ENCODE measurements around the gene EPHA8.

Gene EPHA8

DNA sequence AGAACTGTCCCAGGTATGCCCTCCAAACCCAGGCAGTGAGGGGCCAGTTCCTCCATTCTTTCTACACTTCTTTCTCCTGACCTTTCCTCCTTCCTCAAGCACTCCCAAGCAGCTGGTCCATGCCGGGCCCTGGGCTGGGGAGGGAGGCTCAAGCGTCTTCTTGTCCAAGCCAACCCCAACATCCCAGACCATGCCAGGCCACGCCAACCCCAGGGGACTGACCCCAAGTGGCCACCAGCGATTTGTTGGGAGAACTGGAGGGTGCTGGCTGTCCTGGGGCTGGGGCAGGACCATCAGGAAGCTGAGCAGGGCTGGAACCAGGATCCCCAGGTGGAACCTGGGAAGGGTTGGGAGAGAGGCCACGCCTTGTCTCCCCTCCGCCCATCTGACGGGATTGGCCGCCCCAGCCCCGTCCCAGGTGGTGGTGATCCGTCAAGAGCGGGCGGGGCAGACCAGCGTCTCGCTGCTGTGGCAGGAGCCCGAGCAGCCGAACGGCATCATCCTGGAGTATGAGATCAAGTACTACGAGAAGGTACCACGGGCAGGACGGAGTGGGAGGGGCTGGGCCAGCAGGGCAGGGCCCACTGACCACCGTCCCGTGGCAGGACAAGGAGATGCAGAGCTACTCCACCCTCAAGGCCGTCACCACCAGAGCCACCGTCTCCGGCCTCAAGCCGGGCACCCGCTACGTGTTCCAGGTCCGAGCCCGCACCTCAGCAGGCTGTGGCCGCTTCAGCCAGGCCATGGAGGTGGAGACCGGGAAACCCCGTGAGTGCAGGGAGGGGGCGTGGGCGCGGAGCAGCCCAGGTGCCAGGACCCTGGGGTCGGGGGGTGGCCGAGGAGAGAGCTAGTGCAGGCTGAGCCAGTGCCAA lies 29.9 kb downstream of the EPHA8 start:
- no peak for DNase-seq (ENCODE audit: low spot score)

DNA sequence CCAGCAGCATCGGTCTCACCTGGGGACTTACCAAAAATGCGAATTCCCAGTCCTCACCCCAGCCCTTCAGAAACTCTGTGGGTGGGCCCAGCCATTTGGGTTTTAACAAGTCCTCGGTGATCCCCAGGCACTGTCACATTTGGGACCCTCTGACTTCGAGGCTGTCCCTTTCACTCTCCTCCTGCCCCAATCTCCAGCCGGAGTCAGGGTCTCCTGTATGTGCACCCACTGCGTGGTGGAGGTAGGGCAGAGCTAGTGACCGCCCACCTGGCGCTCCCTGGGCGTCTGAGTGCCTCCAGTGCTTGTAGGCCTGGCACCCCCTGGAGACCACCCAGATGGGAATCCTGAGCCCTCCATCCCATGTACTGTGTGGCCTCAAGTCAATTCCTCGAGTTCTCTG lies 31.1 kb downstream of the EPHA8 start:
- no peak for DNase-seq (ENCODE audit: low spot score)

DNA sequence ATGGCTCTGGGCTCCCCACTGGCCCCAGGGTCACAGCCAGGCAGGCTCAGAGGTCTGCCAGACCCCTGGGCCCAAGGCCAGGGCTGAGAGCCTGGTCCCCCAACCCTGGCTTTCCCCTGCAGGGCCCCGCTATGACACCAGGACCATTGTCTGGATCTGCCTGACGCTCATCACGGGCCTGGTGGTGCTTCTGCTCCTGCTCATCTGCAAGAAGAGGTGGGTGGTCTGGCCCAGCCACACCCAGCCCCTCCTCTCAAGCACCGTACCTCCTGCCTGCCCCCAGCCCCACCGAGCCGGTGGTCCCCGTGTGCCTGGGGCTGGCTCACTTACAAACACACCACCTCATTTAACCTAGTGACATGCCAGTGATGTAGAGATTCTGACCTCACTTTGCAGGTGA lies 31.8 kb downstream of the EPHA8 start:
- no peak for DNase-seq (ENCODE audit: low spot score)

GRCh38 chr1:22597301-22597965 lies 34.1 kb downstream of the EPHA8 start:
- DNase-seq (ENCODE audit: low spot score), result no peak

DNA sequence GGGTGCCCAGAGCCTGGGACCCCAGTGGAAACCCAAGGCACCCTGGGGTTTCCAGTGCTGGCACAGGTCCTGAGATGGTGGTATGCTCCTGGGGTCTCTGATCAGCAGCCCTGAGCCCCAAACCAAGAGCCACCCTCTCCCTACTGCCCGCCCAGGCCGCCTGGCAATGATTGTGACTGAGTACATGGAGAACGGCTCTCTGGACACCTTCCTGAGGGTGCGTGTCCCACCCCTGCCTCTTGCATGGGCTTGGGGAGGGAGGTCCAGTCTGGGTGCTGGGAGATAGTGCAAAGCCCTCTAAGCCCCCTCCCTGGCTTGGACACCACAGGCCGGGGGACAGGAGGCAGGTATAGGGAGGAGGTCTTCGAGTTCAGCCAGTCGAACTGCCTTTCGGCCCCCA lies 34.7 kb downstream of the EPHA8 start:
- no peak for DNase-seq (ENCODE audit: low spot score)

DNA sequence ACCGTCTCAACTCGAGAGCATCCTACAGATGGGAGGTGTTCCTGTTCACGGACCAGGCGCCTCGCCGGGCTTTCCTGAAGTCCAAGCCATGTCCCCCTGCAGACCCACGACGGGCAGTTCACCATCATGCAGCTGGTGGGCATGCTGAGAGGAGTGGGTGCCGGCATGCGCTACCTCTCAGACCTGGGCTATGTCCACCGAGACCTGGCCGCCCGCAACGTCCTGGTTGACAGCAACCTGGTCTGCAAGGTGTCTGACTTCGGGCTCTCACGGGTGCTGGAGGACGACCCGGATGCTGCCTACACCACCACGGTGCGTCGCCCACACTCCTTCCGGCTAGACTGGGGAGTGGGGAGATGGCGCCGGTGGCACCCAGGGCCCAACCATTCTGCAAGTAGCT lies 35.4 kb downstream of the EPHA8 start:
- no peak for DNase-seq (ENCODE audit: low spot score)

- no peak for DNase-seq (ENCODE audit: low spot score)
Observed at GRCh38 chr1:22600071-22600816, 37.0 kb downstream of the EPHA8 start.

GRCh38 chr1:22600817-22601605 lies 37.7 kb downstream of the EPHA8 start:
- DNase-seq (ENCODE audit: low spot score), result no peak

DNA sequence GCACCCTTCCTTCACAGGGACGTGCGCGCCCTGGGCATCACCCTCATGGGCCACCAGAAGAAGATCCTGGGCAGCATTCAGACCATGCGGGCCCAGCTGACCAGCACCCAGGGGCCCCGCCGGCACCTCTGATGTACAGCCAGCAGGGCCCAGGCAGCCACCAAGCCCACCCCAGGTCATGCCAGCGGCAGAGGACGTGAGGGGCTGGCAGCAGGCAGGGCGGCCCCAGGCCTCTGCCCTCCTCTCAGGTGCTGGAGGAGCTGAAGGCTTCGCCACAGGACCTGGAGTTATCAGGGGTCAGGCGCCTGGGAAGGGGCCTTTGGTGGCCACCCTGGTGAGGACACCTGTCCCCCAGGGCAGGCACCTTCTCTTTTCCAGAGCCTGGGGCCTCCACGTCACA lies 38.3 kb downstream of the EPHA8 start:
- no peak for DNase-seq (ENCODE audit: low spot score)

DNA sequence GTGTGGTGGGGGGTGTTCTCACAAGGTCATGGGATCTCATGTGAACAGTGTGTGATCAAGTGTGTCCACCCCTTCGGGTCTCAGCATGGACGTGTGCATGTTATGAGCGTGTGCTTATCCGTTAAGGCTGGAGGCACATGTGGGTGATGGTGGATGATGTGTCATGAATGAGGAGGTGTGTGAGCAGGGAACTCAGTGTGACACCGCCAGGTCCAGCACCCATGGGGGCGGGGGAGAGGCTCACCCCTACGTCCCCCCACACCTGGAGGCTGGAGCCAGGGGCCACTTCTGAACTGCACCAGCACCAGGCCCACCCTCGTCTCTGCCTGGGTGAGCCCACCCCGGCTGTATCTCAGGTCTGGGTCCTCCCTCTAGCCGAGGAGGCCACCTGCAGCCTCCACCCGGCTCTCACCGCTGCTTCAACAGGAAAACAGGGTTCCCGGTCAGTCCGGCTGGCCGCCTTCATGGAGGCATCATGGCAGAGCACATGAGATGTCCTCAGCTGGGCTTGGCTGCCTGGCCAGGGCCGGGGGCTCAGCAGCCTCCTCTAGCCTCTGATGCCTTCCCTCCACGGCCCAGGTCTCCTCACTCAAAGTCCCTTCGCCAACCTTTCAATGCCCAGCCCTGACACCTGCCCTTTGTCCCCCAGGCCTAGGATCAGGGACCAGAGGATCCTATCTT lies 38.9 kb downstream of the EPHA8 start:
- DNase-seq (ENCODE audit: low spot score), result no peak

GRCh38 chr1:22606161-22606560 lies 42.9 kb downstream of the EPHA8 start:
- no peak for DNase-seq (ENCODE audit: low spot score)

GRCh38 chr1:22607154-22607553 lies 43.9 kb downstream of the EPHA8 start:
- DNase-seq (ENCODE audit: low spot score), result no peak

DNA sequence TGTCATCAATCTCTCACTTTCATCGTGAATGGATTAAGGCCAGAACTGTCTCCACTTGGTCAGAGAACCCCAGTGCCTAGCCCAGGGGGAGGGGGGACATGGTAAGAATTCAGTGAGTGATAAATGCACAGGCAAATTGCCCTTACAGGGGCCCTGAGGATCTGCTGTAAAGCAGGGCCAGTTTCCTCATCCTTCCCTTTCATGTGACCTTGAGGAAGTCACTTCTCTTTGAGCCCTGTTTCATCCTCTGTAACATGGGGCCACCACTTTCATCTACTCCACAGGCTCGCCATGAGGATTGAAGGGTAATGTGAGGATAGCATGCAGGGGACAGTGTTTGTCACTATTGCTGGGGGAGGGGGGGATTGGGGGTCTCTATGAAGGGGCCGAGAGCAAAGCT lies 45.1 kb downstream of the EPHA8 start:
- no peak for DNase-seq (ENCODE audit: low spot score)

DNA sequence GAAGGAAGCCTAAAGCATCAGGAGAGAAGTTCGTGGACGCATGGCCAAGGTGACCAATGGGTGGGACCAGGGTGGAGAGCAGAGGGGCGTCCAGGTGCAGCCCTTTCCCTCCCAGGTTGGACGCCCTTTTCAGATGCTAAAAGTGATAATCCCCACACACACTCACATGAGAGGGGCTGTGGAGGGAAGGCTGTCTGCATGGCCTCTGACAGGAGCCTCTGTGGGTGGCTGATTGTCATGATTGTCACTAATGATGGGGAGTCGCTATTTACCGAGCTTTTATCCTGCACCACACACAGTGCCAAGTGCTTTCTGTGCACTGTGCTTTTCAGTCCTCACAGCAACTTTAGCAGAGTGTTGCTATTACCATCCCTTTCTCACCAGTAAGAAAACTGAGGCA lies 46.0 kb downstream of the EPHA8 start:
- DNase-seq (ENCODE audit: low spot score), result no peak

DNA sequence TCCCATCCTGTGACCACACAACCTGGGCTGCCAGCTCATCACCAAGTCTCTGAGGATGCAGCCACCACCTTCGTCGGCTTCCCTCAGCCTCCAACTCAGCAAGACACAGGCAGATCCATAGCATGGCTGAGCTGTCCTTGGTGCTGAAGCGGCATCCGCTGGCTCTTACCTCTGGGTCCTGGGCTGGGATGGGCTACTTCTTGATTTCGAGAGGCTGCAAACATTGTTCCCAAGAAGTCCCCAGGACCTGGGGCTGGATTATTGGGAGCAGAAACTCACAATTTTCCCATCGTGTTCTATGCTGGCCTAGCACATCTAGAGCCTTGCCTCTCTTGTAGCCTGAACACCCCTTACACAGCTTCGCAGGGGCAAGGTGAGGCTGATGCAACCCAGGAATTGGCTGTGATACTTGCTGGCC lies 48.2 kb downstream of the EPHA8 start:
- peak; percentile 21 for DNase-seq (ENCODE audit: low spot score)

DNA sequence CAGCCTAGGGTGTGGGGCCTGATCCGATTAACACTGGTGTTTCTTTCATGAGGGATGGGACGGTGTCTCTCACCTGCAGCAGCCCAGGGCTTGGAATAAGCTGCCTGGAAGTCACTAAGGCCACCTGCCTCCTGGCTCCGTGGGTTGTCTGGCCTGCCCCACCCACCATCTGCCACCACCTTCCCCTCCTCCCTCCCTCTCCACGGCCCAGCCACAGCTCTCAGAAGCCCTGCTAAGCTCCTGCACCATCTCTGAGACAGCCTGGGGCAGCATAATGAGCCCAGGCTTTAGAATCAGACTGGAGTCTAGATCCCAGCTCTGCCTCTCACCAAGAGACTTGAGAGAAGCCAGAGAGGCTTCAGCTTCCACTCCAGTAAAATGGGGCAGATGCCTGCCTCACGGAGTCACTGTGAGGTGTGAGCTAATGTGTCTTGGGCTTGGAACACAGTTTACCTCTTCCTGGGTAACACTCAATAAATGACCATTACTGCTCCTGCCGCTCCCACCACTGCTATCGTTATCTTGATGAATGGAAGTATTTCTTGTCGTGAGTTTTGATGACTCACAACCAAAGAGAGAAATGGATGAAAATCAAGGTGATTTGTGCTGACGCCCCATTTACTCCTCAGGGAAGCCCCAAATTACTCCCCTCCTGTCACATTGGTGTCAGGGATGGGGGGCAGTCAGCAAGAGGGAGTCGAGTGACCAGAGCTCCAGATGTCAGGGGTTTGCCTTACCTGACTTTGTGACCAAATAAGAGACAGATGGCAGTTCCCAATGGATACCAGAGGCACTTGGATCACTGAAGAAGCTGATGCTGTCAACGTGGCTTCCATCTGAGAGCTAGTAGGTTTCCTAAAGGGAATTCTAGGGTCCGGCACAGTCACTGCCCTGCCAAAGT lies 49.6 kb downstream of the EPHA8 start:
- no peak for DNase-seq (ENCODE audit: low spot score)

GRCh38 chr1:22613572-22613918 lies 50.3 kb downstream of the EPHA8 start:
- no peak for DNase-seq (ENCODE audit: low spot score)

GRCh38 chr1:22613951-22614350 lies 50.7 kb downstream of the EPHA8 start:
- DNase-seq (ENCODE audit: low spot score), result no peak

DNA sequence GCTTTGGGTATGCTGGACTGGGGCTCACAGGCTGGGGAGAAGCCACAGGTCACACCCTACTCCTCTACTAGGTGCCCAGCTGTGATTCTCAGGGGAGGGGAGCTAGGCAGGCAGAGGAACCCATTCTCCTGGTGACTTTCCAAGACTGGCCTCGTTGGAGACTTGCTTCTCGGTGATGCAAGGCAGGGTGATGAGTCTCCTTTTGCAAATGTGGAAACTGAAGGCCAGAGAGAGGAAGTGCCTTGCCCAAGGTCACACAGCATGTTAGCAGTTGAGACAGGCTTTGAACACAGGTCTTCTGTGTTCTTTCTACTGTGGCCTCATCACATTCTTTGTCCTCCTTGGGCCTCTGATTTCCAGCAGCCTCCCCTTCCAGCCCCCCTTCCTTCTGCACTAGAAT lies 52.6 kb downstream of the EPHA8 start:
- DNase-seq (ENCODE audit: low spot score), result no peak

DNA sequence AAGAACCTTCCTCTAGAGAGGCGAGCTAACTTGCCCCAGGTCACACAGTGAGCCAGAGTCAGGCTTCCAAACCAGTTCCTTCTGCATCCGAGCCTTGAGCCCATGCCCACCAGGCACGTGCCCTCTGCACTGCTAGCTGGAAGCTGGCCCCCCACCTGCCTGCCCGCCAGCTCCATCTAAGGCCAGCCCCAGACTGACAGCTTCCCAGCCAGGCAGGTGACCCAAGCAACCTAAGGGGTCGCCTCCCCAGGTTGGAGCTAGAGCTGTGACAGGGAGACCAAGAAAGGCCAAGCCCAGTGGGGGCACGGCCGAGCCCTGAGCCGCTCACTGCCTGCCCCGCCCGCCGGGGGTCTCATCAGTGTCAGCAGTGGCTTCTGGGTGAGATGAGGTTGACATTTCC lies 53.3 kb downstream of the EPHA8 start:
- no peak for DNase-seq (ENCODE audit: low spot score)

DNA sequence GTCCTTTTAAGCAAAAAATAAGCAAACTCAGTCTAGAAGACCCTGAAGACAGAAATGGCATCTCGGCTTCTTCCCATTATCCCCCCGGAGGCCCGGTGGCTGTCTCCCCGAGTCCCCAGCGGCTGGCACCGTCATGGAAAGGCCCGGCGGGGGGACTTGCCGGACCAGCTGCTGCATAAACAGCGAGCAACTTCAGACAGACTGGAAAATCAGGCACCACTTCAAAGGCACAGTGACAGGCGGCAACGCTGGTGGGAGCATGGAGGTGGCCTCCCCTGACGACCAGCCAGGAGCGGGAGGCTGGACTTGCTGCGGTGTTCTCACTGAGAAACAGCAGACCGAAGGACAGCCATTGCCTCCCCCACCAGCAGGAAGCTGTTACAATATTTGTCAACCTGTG lies 54.8 kb downstream of the EPHA8 start:
- DNase-seq (ENCODE audit: low spot score), result no peak
